IMR-90 (cell line): Measurements from ENCODE around the gene SORL1.

ENCODE experiments used
- BHLHE40 ChIP-seq: fragments of 150-350 bp; IDR thresholded peaks from 2 replicates; pipeline ENCODE4 v1.6.1; 2016; ENCODE audit warnings: mild to moderate bottlenecking, low read depth, low read length
- CTCF ChIP-seq: conservative IDR thresholded peaks from 2 replicates; pipeline ENCODE4 v1.5.1; 2012; ENCODE audit warnings: mild to moderate bottlenecking, low read depth, low read length, improper control_type of control experiment
- FOS ChIP-seq: fragments of 150-350 bp; IDR thresholded peaks from 2 replicates; pipeline ENCODE4 v1.6.1; 2016; ENCODE audit warnings: low read depth, low read length
- MAZ ChIP-seq: IDR thresholded peaks from 2 replicates; pipeline ENCODE4 v1.6.1; 2012; ENCODE audit warnings: low read depth, mild to moderate bottlenecking, low read length, improper control_type of control experiment, moderate library complexity, borderline replicate concordance
- MXI1 ChIP-seq: IDR thresholded peaks from 2 replicates; pipeline ENCODE4 v1.6.1; 2012; ENCODE audit warnings: low read depth, mild to moderate bottlenecking, low read length, moderate library complexity, borderline replicate concordance
- NFE2L2 ChIP-seq: fragments of 150-350 bp; IDR thresholded peaks from 2 replicates; pipeline ENCODE4 v1.6.1; 2016; ENCODE audit warnings: low read depth, mild to moderate bottlenecking, low read length
- POLR2A ChIP-seq: IDR thresholded peaks from 2 replicates; pipeline ENCODE4 v1.6.1; 2012; ENCODE audit warnings: mild to moderate bottlenecking, low read depth, low read length
- RCOR1 ChIP-seq: IDR thresholded peaks from 2 replicates; pipeline ENCODE4 v1.6.1; 2012; ENCODE audit warnings: mild to moderate bottlenecking, low read length, improper control_type of control experiment; ENCODE audit not compliant: insufficient replicate concordance
- SMC3 ChIP-seq: fragments of 150-350 bp; IDR thresholded peaks from 2 replicates; pipeline ENCODE4 v1.6.1; 2016; ENCODE audit warnings: low read depth, mild to moderate bottlenecking, antibody characterized with exemption, low read length, moderate library complexity

DNA sequence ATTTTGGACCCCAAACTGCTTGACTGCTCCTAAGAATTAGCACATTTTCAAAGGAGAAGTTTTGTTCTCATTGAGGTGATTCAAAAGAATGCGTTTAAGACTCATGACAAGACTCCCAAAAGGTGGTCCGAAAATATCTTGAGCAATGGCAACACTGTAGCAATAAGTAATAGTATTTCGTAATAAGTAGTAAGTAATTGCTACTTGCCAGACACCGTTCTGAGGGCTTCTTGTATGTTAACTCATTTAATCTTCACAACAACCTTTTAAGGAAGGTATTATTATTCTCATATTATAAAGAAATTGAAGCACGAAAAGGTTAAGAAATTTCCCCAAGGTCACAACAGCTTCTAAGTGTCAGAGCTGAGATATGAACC is 184.7 kb downstream of the SORL1 start:
- TF ChIP-seq RCOR1 (no peak), MXI1 (no peak), CTCF (no peak), FOS (no peak), POLR2A (no peak), BHLHE40 (no peak), MAZ (no peak), SMC3 (no peak), NFE2L2 (no peak)
